Stimulated activated naive CD4-positive, alpha-beta T cell treated with Interleukin-2 at 50 U/mL for 16 hours (primary cell): ENCODE data around the gene RAD18.

ENCODE experiments used
- DNase-seq: peaks from one replicate; lab custom pipeline; 2025; lab: John Stamatoyannopoulos, UW

The RAD18 gene

GRCh38 chr3:8895829-8896228, 67.4 kb downstream of the RAD18 start:
- DNase-seq = no peak

GRCh38 chr3:8893001-8893400, 70.3 kb downstream of the RAD18 start:
- DNase-seq = no peak

- DNase-seq = no peak
Measured at GRCh38 chr3:8891774-8892173, 71.5 kb downstream of the RAD18 start.

- no peak for DNase-seq
Measured at GRCh38 chr3:8891303-8891702, 72.0 kb downstream of the RAD18 start.

GRCh38 chr3:8888301-8888915, 74.9 kb downstream of the RAD18 start:
- DNase-seq = no peak

GRCh38 chr3:8887435-8888300, 75.6 kb downstream of the RAD18 start:
- no peak for DNase-seq

- DNase-seq = no peak
Measured at GRCh38 chr3:8886546-8886945, 76.7 kb downstream of the RAD18 start.

GRCh38 chr3:8885536-8886316, 77.5 kb downstream of the RAD18 start:
- no peak for DNase-seq

- no peak for DNase-seq
Measured at GRCh38 chr3:8884630-8885290, 78.5 kb downstream of the RAD18 start.

GRCh38 chr3:8882642-8883041, 80.6 kb downstream of the RAD18 start:
- no peak for DNase-seq

- DNase-seq = no peak
Measured at GRCh38 chr3:8882171-8882593, 81.1 kb downstream of the RAD18 start.

GRCh38 chr3:8879347-8879944, 83.8 kb downstream of the RAD18 start:
- no peak for DNase-seq

GRCh38 chr3:8875836-8876235, 87.4 kb downstream of the RAD18 start:
- no peak for DNase-seq

- no peak for DNase-seq
Measured at GRCh38 chr3:8873740-8874139, 89.5 kb downstream of the RAD18 start.

GRCh38 chr3:8872261-8872660, 91.0 kb downstream of the RAD18 start:
- DNase-seq = no peak

- no peak for DNase-seq
Measured at GRCh38 chr3:8871306-8871705, 92.0 kb downstream of the RAD18 start.

- DNase-seq = no peak
Measured at GRCh38 chr3:8870134-8870533, 93.1 kb downstream of the RAD18 start.

- no peak for DNase-seq
Measured at GRCh38 chr3:8869613-8870012, 93.7 kb downstream of the RAD18 start.

GRCh38 chr3:8868996-8869395, 94.3 kb downstream of the RAD18 start:
- no peak for DNase-seq

- DNase-seq = no peak
Measured at GRCh38 chr3:8867646-8868045, 95.6 kb downstream of the RAD18 start.

- DNase-seq = no peak
Measured at GRCh38 chr3:8865697-8866096, 97.6 kb downstream of the RAD18 start.
